Measurements from ENCODE around the gene CDH23.
A peak's percentile ranks its signal among the peaks of the same experiment; 100 is the strongest.

The CDH23 gene

GRCh38 chr10:71564194-71564820 is 167.6 kb downstream of the CDH23 start:
- no peak for DNase-seq (ENCODE audit: low read depth, low spot score)

DNA sequence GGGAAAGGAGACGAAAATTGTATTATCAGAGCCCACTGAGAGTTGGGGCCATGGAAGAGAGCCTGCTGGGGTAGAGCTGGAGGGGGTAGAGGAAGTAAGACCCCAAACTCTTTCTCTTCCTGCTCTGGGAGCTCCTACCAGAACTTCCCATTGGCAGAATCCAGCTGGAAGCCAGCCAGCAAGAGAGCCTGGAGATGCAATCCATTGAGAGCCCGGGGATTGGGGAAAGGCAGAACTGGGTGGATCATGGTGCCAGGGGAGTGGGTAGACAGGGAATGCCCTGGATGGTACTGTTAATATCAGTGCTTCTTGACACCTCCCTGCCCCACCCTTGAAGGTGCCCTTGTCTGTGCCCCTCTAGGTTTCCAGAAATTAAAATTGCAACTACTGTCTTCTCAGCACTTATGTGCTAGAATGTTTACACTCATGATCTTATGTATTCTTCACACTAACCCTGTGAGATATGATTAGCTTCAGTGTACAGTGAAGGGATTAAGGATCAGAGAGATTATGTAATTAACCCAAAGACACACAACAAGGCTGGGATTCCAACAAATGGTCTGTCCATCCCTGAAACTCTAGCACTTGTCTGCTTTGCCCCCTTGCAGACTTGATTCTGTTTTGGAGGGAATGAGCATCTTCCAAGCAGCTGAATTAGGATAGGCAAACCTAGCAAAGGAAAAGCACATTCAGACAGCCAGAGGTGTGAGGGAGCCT is 168.7 kb downstream of the CDH23 start:
- DNase-seq (ENCODE audit: low read depth, low spot score), result no peak

GRCh38 chr10:71567006-71567405 is 170.3 kb downstream of the CDH23 start:
- no peak for DNase-seq (ENCODE audit: low read depth, low spot score)

GRCh38 chr10:71568896-71569492 is 172.3 kb downstream of the CDH23 start:
- no peak for DNase-seq (ENCODE audit: low read depth, low spot score)

GRCh38 chr10:71569775-71570588 is 173.3 kb downstream of the CDH23 start:
- peak; percentile 68 for DNase-seq (ENCODE audit: low read depth, low spot score)

DNA sequence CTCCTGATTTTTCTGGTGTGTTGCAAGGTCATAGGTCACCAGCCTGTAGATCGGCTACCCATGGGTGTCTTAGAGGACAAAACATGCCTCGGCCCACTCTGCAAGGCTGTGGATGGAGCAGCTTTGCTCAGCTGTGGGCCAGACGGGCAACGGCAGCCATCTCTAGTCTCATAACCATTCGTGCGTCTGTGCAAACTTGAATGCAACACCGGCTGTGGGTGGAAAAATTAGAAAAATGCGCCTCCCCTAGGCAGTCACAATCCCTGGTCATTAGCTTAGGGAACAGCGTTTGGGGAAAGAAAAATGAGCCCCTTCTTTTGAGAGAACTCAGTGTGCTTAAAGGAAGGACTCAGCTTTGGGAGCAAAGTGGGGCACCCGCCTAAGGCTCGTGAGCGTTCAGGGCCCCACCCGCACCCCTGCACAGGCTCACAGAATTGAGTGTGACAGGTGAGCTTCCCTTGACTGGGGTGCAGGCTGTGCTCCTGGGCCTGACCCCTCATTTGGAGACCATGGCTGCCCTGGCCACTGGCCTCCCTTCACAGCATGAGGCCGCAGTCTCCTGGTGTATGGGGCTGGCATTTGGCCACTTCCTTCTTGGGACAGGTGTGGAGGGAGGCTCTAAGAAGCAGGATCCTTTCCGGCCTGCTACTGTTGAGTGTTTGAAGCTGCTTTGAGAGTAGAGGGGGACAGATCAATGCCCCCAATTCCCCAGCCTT is 174.9 kb downstream of the CDH23 start:
- no peak for DNase-seq (ENCODE audit: low read depth, low spot score)

DNA sequence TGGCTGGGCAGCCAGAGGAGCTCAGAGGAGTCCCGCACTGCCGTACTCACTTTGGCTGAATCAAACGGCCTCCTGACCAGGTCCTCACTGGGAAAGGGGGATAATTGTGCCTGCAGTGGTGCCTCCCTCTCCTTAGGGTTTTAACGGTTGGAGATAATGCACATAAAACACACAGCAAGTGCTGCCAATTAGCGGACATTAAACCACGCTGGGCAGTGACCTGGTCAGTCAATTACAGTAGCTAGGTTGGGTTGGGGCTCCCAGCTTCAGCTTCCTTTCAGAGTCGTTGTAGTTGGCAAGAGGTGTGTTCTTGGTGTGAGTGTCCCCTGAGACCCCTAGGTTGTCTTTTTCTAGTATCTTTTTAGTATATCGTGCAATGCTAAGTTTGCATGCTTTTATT is 176.2 kb downstream of the CDH23 start:
- DNase-seq (ENCODE audit: low read depth, low spot score), result no peak

DNA sequence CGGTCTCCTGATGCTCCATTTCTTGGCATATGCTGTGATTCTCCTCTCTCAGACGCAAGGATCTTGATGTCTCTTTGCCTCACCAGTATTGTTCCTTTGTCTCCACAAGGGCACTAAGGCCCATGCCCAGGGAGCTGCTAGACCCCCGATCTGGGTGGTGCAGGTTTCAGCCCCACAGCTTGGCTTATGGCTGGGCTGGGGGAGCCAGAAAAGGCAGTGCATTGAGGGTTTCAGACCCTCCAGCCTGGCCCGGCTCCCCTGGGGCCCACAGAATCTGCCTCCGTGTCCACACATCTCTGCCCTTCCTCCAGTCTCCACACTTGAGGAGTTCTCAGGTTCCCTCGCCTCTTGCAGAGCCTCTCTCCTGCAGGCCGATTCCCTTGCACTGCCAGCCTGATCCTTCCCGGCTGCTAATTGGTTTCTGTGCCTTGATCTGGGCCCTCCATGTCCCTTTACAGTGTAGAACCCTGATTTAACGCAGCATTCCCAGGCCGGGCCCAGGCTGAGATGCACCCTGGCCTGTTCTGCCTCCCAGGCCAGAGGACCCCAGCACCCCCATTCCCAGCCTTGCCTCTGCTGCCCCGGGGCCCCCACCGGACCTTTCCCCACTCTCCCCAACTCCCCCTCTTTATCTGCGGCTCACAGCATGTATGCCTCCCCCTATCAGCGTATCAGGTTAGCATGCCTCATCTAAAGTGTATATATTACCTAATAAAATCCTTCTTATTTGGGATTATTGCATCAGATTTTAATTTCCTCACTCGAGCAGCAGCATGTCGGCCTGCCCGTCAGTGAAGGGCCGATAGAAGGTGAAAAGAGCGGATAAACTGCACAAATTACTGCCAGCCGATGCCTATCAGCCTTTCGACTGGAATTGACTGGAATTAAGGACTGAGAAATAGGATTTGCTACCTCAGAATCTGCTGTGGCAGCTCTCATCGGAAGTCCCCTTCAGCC is 177.1 kb downstream of the CDH23 start:
- no peak for DNase-seq (ENCODE audit: low read depth, low spot score)

DNA sequence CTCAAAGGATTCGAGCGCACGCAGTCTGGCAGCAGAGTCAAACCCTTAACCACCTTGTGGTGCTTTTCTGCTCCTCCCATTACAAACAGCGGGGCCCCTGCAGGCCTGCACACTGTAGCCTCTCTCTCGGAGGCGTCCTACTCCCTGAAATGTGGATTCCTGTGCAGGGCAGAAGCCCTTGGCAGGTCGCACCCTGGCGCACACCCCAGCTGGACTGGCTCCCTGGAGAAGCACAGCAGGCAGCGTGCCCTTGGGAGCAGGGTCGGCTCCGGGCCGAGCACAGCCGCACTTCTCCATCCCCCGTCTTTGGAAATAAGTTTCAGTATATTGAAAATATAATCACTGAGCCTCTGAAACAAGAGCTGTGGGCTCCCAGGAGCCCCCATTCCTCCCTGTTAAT is 178.7 kb downstream of the CDH23 start:
- DNase-seq (ENCODE audit: low read depth, low spot score), result no peak

GRCh38 chr10:71575934-71576801 is 179.4 kb downstream of the CDH23 start:
- DNase-seq (ENCODE audit: low read depth, low spot score), result no peak

DNA sequence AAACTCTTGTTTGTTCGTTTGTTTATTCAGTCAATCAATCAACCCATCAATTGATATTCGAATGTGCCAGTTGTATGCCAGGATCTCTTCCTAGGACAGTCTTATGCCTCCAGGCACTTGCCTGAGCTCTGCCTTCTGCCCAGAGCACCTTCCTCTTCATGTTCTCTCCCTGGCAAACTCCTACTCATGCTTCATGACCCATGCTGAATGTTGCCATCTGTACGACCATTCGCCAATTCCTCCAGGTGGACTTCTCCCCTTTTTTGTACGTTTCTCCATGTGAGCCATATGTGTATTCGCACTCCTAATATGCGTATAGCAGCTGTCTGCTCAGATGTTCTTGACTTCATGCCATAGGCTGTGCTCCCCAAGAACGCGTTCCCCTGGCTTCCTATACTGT is 180.1 kb downstream of the CDH23 start:
- no peak for DNase-seq (ENCODE audit: low read depth, low spot score)

- DNase-seq (ENCODE audit: low read depth, low spot score), result no peak
These were observed 180.6 kb downstream of the CDH23 start for GRCh38 chr10:71577345-71577744.

GRCh38 chr10:71578069-71578468 is 181.3 kb downstream of the CDH23 start:
- DNase-seq (ENCODE audit: low read depth, low spot score), result no peak

DNA sequence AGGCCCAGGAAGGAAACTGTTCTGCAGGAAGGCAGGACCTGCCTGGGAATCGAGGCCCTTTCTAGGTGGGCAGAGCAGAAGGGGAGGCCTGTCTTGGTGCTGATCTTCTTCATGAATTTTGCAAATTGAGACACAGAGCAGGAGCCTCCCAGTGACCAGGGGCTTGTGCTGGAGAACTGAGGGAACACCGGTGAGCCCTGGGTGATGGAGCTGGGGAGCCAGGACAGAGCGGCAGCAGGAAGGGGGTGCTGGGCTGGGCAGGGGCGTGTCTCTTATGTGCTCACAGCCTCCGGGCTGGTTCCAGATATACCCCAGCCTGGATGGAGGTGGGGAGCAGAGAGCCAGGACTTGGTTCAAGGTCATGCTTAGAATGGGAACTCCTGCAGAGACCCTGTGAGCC is 182.9 kb downstream of the CDH23 start:
- no peak for DNase-seq (ENCODE audit: low read depth, low spot score)

DNA sequence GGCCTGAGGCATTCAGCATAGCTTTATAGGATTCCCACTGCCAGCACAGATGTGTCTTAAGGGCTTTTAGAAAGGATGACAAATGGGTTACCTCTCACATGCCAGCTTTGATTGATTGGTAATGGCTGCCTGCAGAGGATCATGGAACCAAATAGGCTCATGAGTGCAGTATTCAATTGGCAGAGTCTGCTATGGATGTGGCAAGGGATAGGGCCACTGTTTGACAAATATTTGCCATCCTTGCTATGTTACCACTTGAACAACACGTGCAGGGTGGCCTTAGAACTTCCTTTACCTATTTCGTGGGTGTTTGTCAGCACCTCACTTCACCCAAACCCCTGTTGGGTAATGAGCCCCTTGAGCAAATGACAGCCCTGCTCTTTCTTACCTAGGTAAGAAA is 183.7 kb downstream of the CDH23 start:
- no peak for DNase-seq (ENCODE audit: low read depth, low spot score)

DNA sequence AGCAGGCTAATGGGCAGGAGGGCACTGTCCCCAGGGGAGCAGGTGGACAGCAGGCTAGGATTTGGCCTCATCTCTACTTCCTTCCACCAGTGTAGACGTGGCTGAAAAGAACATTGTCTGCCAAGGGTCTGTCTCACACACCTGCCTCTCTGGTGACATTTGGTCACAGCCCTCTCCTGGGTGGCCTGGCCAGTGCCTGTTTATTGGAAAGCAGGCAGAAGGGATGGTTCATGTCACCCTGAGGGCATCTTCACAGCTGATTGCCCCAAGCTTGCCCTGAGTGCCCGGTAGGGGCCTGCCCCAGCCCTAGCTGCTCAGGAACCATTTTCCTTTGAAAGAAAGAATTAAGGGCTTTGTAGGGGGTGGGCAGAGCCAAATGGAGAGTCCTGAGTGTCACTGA is 184.2 kb downstream of the CDH23 start:
- DNase-seq (ENCODE audit: low read depth, low spot score), result no peak

- DNase-seq (ENCODE audit: low read depth, low spot score), result no peak
These were observed 184.7 kb downstream of the CDH23 start for GRCh38 chr10:71581376-71581775.

GRCh38 chr10:71582019-71582418 is 185.3 kb downstream of the CDH23 start:
- DNase-seq (ENCODE audit: low read depth, low spot score), result no peak
